H1 (cell line): ENCODE results near the gene SERPINH1. TPM values are rescaled to one million over a fixed set of nuclear protein-coding genes. Genes with fewer than 3 reads are reported as not detected.

ENCODE experiments used
- CTCF ChIA-PET: fragments of 300-600 bp; sonication (Branson Sonifier 250); formaldehyde crosslinking; loops from one replicate; lab custom pipeline; 2021; ENCODE audit not compliant: partially characterized antibody; lab: Charles Lee
- POLR2A ChIA-PET: fragments of 300-600 bp; sonication (Branson Sonifier 250); formaldehyde crosslinking; loops from one replicate; lab custom pipeline; 2021; ENCODE audit warnings: inconsistent platforms; ENCODE audit not compliant: partially characterized antibody; lab: Charles Lee
- DNase-seq, 2 experiments: peaks; one replicate each; pipeline versions ENCODE4 v3.0.0 to v3.0.0-alpha.2; 2010 to 2022; ENCODE audit warnings: low spot score in 2 of 2, low read depth in 1 of 2, mixed read lengths in 1 of 2
- FAIRE-seq: peaks from 2 replicates; lab custom pipeline; 2011; peaks lifted over from hg19 to GRCh38; lab: Jason Lieb, UNC
- H2AFZ ChIP-seq: 2 replicates; pipeline ENCODE4 v1.8.1; 2012; ENCODE audit warnings: low read length, inconsistent platforms
- H2AK5ac ChIP-seq: 2 replicates; pipeline ENCODE4 v1.6.1; 2013; ENCODE audit warnings: low read depth, low read length
- H2BK120ac ChIP-seq: replicated peaks from 2 replicates; pipeline ENCODE3; 2013; ENCODE audit warnings: low read depth, low read length, inconsistent platforms
- H2BK12ac ChIP-seq: 2 replicates; pipeline ENCODE4 v1.6.1; 2013; ENCODE audit warnings: low read depth, low read length
- H2BK15ac ChIP-seq: 2 replicates; pipeline ENCODE4 v1.6.1; 2013; ENCODE audit warnings: low read length
- H2BK20ac ChIP-seq: 2 replicates; pipeline ENCODE4 v1.6.1; 2013; ENCODE audit warnings: low read length
- H2BK5ac ChIP-seq: 2 replicates; pipeline ENCODE4 v1.6.1; 2013; ENCODE audit warnings: low read depth, low read length
- H3K14ac ChIP-seq: 2 replicates; pipeline ENCODE4 v1.6.1; 2013; ENCODE audit warnings: inconsistent platforms; ENCODE audit not compliant: insufficient read length
- H3K18ac ChIP-seq: 2 replicates; pipeline ENCODE4 v1.6.1; 2013; ENCODE audit warnings: low read length; ENCODE audit errors: extremely low read depth
- H3K23ac ChIP-seq: 2 replicates; pipeline ENCODE4 v1.6.1; 2013; ENCODE audit warnings: inconsistent platforms; ENCODE audit not compliant: insufficient read length
- H3K23me2 ChIP-seq: 2 replicates; pipeline ENCODE4 v1.6.1; 2013; ENCODE audit warnings: low read depth, low read length
- H3K27ac ChIP-seq: 2 replicates; pipeline ENCODE4 v1.6.1; 2011; ENCODE audit warnings: low read depth, low read length, inconsistent platforms
- H3K27me3 ChIP-seq, 4 experiments: replicated peaks in 1 of 4; 1 replicate in 1 of 4; 2 replicates in 3 of 4; pipeline versions ENCODE4 v1.6.1 to v1.8.1; 2011 to 2013; ENCODE audit warnings: low read length in 3 of 4, mild to moderate bottlenecking in 3 of 4, inconsistent platforms in 2 of 4, mixed read lengths in 2 of 4, moderate library complexity in 1 of 4; ENCODE audit not compliant: control insufficient read depth in 3 of 4, insufficient read depth in 3 of 4; ENCODE audit errors: extremely low read depth in 1 of 4
- H3K36me3 ChIP-seq, 4 experiments: 2 replicates each; pipeline versions ENCODE4 v1.6.1 to v1.8.1; 2011 to 2013; ENCODE audit warnings: mild to moderate bottlenecking in 4 of 4, low read length in 3 of 4, moderate library complexity in 2 of 4, control low read depth in 1 of 4, inconsistent platforms in 1 of 4; ENCODE audit not compliant: insufficient read depth in 4 of 4, control insufficient read depth in 2 of 4
- H3K4ac ChIP-seq: replicated peaks from 2 replicates; pipeline ENCODE3; 2013; ENCODE audit warnings: low read length, low read depth, mixed read lengths, inconsistent platforms; ENCODE audit not compliant: insufficient read length
- H3K4me1 ChIP-seq, 4 experiments: replicated peaks in 1 of 4; 1 replicate in 1 of 4; 2 replicates in 3 of 4; pipeline versions ENCODE4 v1.6.1 to v1.8.1; 2011 to 2013; ENCODE audit warnings: low read length in 3 of 4, inconsistent platforms in 2 of 4, mixed read lengths in 1 of 4; ENCODE audit not compliant: insufficient read depth in 4 of 4, control insufficient read depth in 3 of 4
- H3K4me2 ChIP-seq, 2 experiments: 2 replicates each; pipeline versions ENCODE4 v1.6.1 to v1.8.1; 2011 to 2013; ENCODE audit warnings: low read depth in 2 of 2, low read length in 2 of 2, control low read depth in 1 of 2, inconsistent platforms in 1 of 2, mild to moderate bottlenecking in 1 of 2; ENCODE audit not compliant: insufficient read depth in 1 of 2
- H3K4me3 ChIP-seq, 4 experiments: fragments of 200-600, 300-600 bp in 1 of 4; sonication (generic), shearing (Covaris generic), sonication (Bioruptor Twin) in 1 of 4; 2 replicates each; pipeline versions ENCODE4 v1.5.1 to v1.8.1; 2011 to 2016; ENCODE audit warnings: low read length in 4 of 4, low read depth in 3 of 4, control low read depth in 2 of 4, inconsistent platforms in 2 of 4, mild to moderate bottlenecking in 2 of 4, mixed read lengths in 1 of 4, moderate library complexity in 1 of 4; ENCODE audit not compliant: insufficient read depth in 2 of 4; ENCODE audit errors: extremely low read depth in 1 of 4
- H3K56ac ChIP-seq: replicated peaks from 2 replicates; pipeline ENCODE3; 2013; ENCODE audit warnings: low read depth, mild to moderate bottlenecking, mixed read lengths, low read length, inconsistent platforms; ENCODE audit not compliant: insufficient read length
- H3K79me1 ChIP-seq: 2 replicates; pipeline ENCODE4 v1.6.1; 2013; ENCODE audit warnings: low read depth, low read length, control low read depth
- H3K79me2 ChIP-seq, 2 experiments: 2 replicates each; pipeline versions ENCODE4 v1.6.1 to v1.8.1; 2012 to 2013; ENCODE audit warnings: low read length in 2 of 2, mild to moderate bottlenecking in 2 of 2, inconsistent platforms in 1 of 2; ENCODE audit not compliant: insufficient read depth in 2 of 2, control insufficient read depth in 1 of 2
- H3K9ac ChIP-seq, 4 experiments: replicated peaks in 1 of 4; 1 replicate in 1 of 4; 2 replicates in 3 of 4; pipeline versions ENCODE4 v1.6.1 to v1.8.1; 2011 to 2013; ENCODE audit warnings: low read depth in 3 of 4, low read length in 3 of 4, control low read depth in 2 of 4, mild to moderate bottlenecking in 2 of 4, moderate library complexity in 2 of 4, inconsistent platforms in 1 of 4; ENCODE audit errors: extremely low read depth in 1 of 4
- H3K9me3 ChIP-seq, 2 experiments: 2 replicates each; pipeline versions ENCODE4 v1.6.1 to v1.8.1; 2012 to 2013; ENCODE audit warnings: mild to moderate bottlenecking in 2 of 2, moderate library complexity in 2 of 2, control low read depth in 1 of 2, inconsistent platforms in 1 of 2, low read depth in 1 of 2, low read length in 1 of 2, mixed read lengths in 1 of 2; ENCODE audit not compliant: insufficient read depth in 2 of 2
- H4K20me1 ChIP-seq, 2 experiments: replicated peaks in 1 of 2; 2 replicates each; pipeline versions ENCODE3 to v1.8.1; 2011 to 2013; ENCODE audit warnings: inconsistent platforms in 2 of 2, low read length in 2 of 2, mild to moderate bottlenecking in 1 of 2; ENCODE audit not compliant: insufficient read depth in 2 of 2, control insufficient read depth in 1 of 2
- H4K5ac ChIP-seq: 2 replicates; pipeline ENCODE4 v1.6.1; 2013; ENCODE audit warnings: low read length, low read depth, mixed read lengths, inconsistent platforms; ENCODE audit not compliant: insufficient read length
- H4K8ac ChIP-seq: 2 replicates; pipeline ENCODE4 v1.8.0; 2013; ENCODE audit warnings: mild to moderate bottlenecking, moderate library complexity, low read length, inconsistent platforms; ENCODE audit not compliant: insufficient read depth; ENCODE audit errors: extremely low read depth
- H4K91ac ChIP-seq: replicated peaks from 2 replicates; pipeline ENCODE3; 2013; ENCODE audit warnings: low read length, mixed read lengths, inconsistent platforms; ENCODE audit not compliant: insufficient read length
- CHD1 ChIP-seq: IDR thresholded peaks from 2 replicates; pipeline ENCODE4 v1.6.1; 2012; ENCODE audit warnings: low read depth, low read length, improper control_type of control experiment
- CHD2 ChIP-seq: IDR thresholded peaks from 2 replicates; pipeline ENCODE4 v1.6.1; 2012; ENCODE audit warnings: low read length, improper control_type of control experiment
- HDAC2 ChIP-seq, 2 experiments: fragments of 300-600 bp in 1 of 2; sonication (generic) in 1 of 2; IDR thresholded peaks; 2 replicates each; pipeline ENCODE4 v1.6.1; 2011 to 2012; ENCODE audit warnings: low read depth in 2 of 2, low read length in 2 of 2, mild to moderate bottlenecking in 2 of 2, moderate library complexity in 2 of 2, borderline replicate concordance in 1 of 2, inconsistent platforms in 1 of 2
- HDAC6 ChIP-seq: IDR thresholded peaks from one replicate; pipeline ENCODE4 v1.7.1; 2012; ENCODE audit warnings: low read depth, mild to moderate bottlenecking, inconsistent platforms, low read length, moderate library complexity
- NRF1 ChIP-seq: IDR thresholded peaks from 2 replicates; pipeline ENCODE4 v1.6.1; 2011; ENCODE audit warnings: mild to moderate bottlenecking, low read depth, low read length, improper control_type of control experiment
- POLR2A ChIP-seq, 2 experiments: IDR thresholded peaks; 1 replicate in 1 of 2; 2 replicates in 1 of 2; pipeline ENCODE4 v1.6.1; 2011; ENCODE audit warnings: low read depth in 2 of 2, low read length in 2 of 2, mild to moderate bottlenecking in 2 of 2; ENCODE audit errors: control extremely low read depth in 1 of 2
- POU5F1 ChIP-seq: IDR thresholded peaks from 2 replicates; pipeline ENCODE4 v1.6.1; 2011; ENCODE audit warnings: low read depth, mild to moderate bottlenecking, low read length, moderate library complexity
- SIN3A ChIP-seq, 2 experiments: IDR thresholded peaks in 1 of 2; conservative IDR thresholded peaks in 1 of 2; 2 replicates each; pipeline ENCODE4 v1.6.1; 2011 to 2012; ENCODE audit warnings: low read length in 2 of 2, improper control_type of control experiment in 1 of 2, low read depth in 1 of 2, mild to moderate bottlenecking in 1 of 2
- TEAD4 ChIP-seq: IDR thresholded peaks from 2 replicates; pipeline ENCODE4 v1.6.1; 2012; ENCODE audit warnings: low read depth, low read length, inconsistent platforms, mixed read lengths
- WGBS, 2 experiments: shearing (Covaris generic) in 1 of 2; methylation state at CpG; one replicate each; pipeline versions ENCODE4 v1.1.6 to v1.1.7; 2013 to 2015; ENCODE audit warnings: low lambda C conversion rate in 2 of 2, mixed read lengths in 2 of 2, inconsistent platforms in 1 of 2, low coverage in 1 of 2, missing lambda C conversion rate in 1 of 2; ENCODE audit not compliant: insufficient replicate concordance in 2 of 2, insufficient coverage in 1 of 2, insufficient read length in 1 of 2; ENCODE audit errors: extremely low coverage in 1 of 2, missing lambda C conversion rate in 1 of 2; 5-methylcytosine and 5-hydroxymethylcytosine counted together
- polyA plus RNA-seq, 7 experiments: library from polyadenylated mRNA; depleted of rRNA in 3 of 7; stranded (reverse) in 5 of 7; unstranded in 2 of 7; fragments of >200 nt in 5 of 7; fragments of 200-250 nt in 2 of 7; gene quantifications; 1 replicate in 5 of 7; 2 replicates in 1 of 7; 4 replicates in 1 of 7; pipeline versions ENCODE4 v1.2.1 to v1.2.3, GENCODE V29; 2011 to 2013; ENCODE audit warnings: missing spikeins in 2 of 7, mixed read lengths in 2 of 7
- total RNA-seq: library from RNA; stranded (reverse); fragmentation: NEBNext Ultra II Directional; extraction: Animal tissue kit (Norgen Biotek cat#: 25700); gene quantifications from 2 replicates; pipeline ENCODE4 v1.2.1, GENCODE V29; 2021

Gene SERPINH1
- total and polyA plus RNA-seq, 2 of the 8 experiments (the other 6 are each of a cell fraction or from before 2014, with no cell fraction given) = 420 to 621 TPM

DNA sequence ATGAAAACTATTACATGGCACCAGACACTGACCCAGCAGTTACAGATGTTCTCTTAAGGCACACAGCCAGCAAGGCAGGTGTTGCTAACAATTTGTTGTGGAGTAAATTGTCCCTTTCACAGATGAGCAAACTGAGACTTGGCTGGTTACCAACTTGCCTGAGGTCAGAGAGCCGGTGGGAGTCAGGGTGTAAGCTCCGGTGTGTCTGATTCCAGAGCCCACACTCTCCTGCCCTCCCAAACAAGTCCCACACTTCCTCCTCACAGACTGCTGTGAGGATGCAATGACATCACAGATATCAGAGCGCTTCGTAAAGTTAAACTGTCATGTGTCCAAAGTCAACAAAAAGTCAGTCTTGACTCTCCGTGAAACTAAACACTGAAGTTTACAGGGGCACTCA, 48.8 kb upstream of the SERPINH1 start:
- Histone ChIP-seq H2AFZ (no peak overlapping the region), H2AK5ac (no peak overlapping the region), H3K23ac (no peak overlapping the region), H4K5ac (no peak overlapping the region), H2BK15ac (no peak overlapping the region), H3K9ac (no peak overlapping the region), H3K79me2 (no peaks in the 10 kb centered on the region), H3K27ac (no peak overlapping the region), H3K23me2 (no peaks in the 10 kb centered on the region), H4K20me1 (no peaks in the 10 kb centered on the region), H3K79me1 (no peaks in the 10 kb centered on the region; the same call in 1 of the 2 replicates), H3K4me2 (no peak overlapping the region), H3K4me1 (no peaks in the 10 kb centered on the region), H3K18ac (no peak overlapping the region), H2BK12ac (no peak overlapping the region), H3K36me3 (no peaks in the 10 kb centered on the region), H3K56ac (no peak overlapping the region), H3K9me3 (0 out of 4 replicates have a peak, but pooled peaks cover 0 to 2% of the 10 kb centered on the region in 2 experiments), H3K14ac (no peak overlapping the region), H3K4ac (no peak overlapping the region), H4K91ac (no peak overlapping the region), H2BK120ac (no peak overlapping the region), H3K4me3 (no peak overlapping the region), H2BK5ac (no peak overlapping the region), H3K27me3 (no peaks in the 10 kb centered on the region), H2BK20ac (no peak overlapping the region), H4K8ac (no peak overlapping the region)
- CTCF ChIA-PET = interaction anchor here (0.6 to 27.2 kb wide), 3 partner anchors 16 to 50 kb away, joined by 3 to 603 read pairs (median 6); no protein-coding TSS in a partner anchor
- FAIRE-seq (no peak), DNase-seq (no peak)
- POLR2A ChIA-PET = interaction anchor here (1.2 kb wide), 1 partner anchor 53 kb away, joined by 3 read pairs; no protein-coding TSS in a partner anchor
- 85% methylated on average over 5 of the region's 5 CpGs; no CpG with 5 or more reads in 1 of the 2 experiments for WGBS, 2 experiments
- TF ChIP-seq TEAD4 = no peak
- no peak for TF ChIP-seq HDAC2 (IDR thresholded peaks at IDR 0.05; ENCODE audit: borderline replicate concordance in 1 of 2, low read depth in 2 of 2, low read length in 2 of 2)
- no peak for TF ChIP-seq NRF1
- no peak for TF ChIP-seq HDAC6
- no peak for TF ChIP-seq CHD1
- no peak for TF ChIP-seq CHD2
- no peak for TF ChIP-seq POU5F1
- TF ChIP-seq SIN3A (conservative IDR thresholded peaks at IDR 0.05 in 1 of 2, IDR thresholded peaks at IDR 0.05 in 1 of 2; ENCODE audit: low read depth in 1 of 2, low read length in 2 of 2) = no peak
- TF ChIP-seq POLR2A (IDR thresholded peaks at IDR 0.05; ENCODE audit: control extremely low read depth in 1 of 2, low read depth in 2 of 2, low read length in 2 of 2) = no peak
